NCI-H345 treated with DMSO at 0.1 percent for 48 hours (cell line): Measurements from ENCODE around the gene LUC7L2.
"Not testable (repeated sequence)": the region's sequence is repeated elsewhere in the genome, so short reads cannot be mapped to it uniquely, and the experiment has no call there.

Experiments used
- DNase-seq: peaks from one replicate; lab custom pipeline; 2025; ENCODE audit not compliant: unreplicated experiment; lab: John Stamatoyannopoulos, UW

Gene LUC7L2

DNA sequence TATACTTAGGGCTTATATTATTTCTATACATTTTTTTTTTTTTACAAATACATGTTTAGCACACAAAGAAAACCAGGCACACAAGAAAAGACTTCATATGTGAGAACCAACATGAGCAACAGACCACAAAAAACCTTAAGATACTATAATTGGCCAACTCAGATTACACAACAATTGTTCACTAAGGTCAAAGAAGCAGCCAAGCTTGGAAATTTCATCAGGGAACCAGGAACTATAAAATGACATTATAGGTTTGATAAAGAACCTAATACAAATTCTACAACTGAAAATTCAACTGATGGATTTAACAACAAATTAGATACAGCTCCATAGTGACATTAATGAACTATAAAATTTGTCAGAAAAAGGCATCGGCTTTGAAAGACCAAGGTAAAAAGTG is 4.4 kb upstream of the LUC7L2 start:
- DNase-seq, result no peak

DNA sequence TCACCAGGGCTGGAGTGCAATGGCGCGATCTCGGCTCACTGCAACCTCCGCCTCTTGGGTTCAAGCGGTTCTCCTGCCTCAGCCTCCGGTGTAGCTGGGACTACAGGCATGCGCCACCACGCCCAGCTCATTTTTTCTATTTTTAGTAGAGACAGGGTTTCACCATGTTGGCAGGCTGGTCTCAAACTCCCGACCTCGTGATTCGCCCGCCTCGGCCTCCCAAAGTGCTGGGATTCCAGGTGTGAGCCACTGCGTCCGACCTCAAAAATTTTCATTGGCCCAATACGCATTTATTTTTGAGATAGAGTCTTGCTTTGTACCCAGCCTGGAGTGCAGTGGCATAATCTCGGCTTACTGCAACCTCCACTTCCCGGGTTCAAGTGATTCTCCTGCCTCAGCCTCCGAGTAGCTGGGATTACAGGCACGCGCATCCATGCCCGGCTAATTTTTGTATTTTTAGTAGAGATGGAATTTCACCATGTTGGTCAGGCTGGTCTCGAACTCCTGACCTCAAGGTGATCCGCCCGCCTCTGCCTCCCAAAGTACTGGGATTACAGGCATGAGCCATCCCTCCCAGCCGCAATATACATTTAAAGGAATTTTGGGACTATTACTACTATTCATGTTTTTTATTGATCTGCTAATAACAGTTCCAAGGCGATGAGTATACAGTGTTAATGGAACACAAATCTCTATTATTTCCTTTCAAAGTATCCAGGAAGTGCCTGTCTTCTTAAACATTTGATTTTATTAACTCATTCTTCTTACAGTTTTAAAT is 1.8 kb upstream of the LUC7L2 start:
- DNase-seq, result not testable (repeated sequence)

DNA sequence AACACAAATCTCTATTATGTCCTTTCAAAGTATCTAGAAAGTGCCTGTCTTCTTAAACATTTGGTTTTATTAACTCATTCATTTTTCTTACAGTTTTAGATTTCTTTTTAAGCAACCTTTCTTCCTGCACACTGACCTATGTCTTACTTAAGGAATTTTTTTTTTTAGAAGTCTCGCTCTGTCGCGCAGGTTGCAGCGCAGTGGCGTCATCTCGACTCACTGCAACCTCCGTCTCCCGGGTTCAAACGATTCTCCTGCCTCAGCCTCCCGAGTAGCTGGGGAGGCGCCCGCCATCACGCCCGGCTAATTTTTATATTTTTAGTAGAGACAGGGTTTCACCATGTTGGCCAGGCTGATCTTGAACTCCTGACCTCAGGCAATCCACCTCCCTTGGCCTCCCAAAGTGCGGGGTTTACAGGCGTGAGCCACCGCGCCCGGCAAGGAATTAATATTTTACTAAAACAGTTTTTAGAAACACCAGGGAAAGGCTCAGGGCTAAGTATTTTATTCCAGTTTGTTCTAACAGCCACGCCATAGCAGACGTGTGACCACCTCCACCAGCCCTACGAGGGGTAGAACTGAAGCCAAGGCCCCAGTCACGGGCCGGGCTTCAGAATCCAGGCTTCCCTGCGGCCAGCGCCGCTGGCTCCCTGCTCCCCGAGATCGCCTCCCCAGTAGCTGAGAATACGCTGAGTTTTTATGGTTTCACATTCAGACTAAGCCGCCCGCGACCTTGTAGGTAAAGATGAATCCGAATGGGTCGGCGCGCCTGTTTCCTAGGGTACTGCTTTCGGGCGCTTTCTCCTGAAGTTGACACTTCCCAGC is 941 bp upstream of the LUC7L2 start:
- DNase-seq, result peak; percentile 53

DNA sequence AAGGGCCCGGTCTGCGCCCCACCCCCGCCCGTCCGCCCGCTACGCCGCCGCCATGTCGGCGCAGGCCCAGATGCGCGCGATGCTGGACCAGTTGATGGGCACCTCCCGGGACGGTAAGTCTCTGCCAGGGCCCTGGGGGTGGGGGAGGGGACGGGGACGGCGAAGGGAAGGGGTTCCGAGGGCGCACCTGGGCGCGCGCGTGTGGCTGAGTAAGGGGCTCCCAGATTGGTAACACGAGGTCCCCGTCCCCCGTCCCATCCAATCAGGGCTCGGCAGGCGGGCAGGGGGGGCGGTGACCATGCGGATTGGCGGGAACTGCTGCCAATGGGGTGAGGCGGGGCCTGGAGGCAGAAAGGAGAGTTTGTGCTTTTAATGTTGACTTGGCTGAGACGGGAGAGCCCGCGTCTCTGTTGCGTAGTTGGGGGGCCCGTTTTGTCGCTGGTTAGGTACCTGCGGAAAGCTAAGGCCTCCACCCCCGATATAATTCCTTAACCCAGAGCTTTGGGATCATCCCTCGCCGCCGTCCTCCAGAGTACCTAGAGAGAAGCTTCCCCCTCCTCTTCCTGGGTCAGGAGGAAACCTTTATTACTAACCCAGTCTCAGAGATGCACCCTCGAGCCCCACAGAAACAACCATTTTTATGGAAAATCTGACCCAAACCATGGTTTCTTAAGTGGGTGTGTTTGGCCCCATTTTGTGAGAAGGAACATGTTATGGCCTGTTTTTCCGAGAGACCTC is 685 bp downstream of the LUC7L2 start:
- peak; percentile 90 for DNase-seq

DNA sequence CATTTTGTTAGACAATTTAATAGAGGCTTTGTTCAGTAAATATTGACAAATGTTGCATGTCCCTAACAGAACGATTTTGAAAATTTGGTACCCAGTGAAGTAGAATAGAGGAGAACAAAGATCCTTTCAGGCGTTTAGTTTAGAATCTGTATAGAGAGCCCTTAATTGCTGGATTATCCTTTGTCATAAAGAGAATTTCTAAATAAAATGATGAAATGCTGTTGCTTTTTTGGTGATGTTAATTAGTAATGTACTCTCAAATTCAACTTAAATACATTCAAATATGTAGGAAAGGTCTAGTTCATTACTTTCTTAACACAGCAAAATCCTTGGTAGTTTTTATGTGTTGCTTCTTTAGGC is 1.2 kb downstream of the LUC7L2 start:
- no peak for DNase-seq

DNA sequence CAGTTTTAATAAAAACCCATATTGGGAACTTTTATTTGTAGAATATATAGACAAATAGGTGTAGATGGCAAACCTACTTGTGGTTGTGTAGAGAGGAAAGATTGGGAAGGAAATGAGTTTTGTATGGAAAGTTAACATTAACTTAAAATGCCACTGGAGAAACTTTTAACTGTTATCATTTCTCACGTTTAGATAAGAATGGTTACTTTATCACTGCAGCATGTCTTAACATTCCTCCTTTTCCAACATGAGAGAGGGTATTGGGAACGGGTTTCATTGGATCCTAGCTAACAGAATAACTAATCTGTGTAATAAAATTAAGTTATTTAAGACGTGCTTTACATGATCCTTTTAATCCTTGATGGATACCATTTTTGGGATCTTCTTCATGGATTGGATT is 1.8 kb downstream of the LUC7L2 start:
- no peak for DNase-seq

DNA sequence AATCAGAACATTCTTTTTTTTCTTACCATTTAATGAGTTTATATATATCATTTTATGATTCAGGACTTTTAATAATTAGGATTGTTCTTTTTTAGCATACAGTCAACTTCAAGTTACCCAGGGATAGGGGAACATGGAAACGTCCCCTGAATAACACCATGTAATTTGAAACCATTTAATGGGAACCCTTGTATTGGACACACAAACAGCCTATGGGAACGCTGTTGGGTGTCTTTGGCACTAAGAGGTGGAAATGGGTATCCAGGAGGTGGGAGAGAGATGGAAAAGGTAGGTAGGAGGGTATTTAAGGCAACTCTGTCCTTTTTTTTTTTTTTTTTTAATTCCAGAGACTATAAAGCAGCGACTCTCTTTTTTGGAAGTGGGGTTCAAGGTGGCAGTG is 2.6 kb downstream of the LUC7L2 start:
- DNase-seq, result no peak

DNA sequence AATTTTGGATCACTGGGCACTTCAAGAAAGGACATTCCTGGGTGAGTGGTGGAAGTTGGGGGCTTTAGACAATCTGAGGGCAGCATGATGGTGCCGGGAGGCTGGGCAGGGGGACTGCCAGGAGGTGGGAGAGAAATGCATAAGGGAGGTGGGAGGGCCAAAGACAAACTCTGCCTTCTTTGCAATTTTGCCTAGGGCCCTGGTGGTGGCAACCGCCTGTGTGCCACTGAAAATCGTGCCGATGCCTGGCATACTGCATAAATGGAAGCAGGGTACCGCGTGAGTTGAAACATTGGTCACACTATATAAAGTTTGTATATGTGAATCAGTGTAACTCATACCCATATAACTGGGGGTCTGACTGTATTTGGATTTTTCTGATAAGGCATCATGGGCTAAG is 3.3 kb downstream of the LUC7L2 start:
- DNase-seq, result no peak

DNA sequence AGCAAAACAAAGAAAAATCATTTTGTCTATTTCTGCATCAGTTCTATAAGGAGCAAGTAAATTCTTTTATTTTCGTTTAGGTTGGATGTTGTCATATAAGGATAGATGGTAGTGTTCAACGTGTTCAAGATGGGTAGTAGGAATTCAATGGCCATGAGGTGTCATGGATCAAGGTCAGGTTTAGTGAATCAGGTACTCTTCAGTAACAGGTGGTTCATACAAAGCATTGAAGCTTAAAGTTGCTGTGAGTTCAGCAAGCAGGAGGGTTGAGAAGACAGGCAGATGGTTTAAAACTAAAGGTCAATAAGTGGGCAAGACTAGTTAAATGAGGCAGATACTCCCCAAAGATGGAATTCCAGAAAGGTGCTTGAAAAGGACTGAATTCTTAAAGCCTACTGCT is 5.6 kb downstream of the LUC7L2 start:
- DNase-seq, result no peak

DNA sequence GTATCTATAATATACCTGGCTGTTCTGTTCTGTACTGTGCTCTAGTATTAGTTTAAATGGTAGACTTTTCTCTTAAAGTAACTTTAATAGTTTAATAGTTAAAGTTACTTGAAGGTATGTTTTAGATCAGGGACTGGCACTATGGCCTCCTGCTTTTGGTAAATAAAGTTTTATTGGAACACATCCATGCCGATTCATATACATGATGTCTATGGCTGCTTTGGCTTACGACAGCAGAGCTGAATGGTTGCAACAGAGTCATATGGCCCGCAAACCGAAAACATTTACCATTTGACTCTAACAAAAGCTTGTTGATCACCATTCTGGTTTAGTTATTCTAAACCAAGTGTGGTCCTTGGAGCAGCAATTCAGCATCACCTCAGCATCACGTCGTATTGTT is 6.7 kb downstream of the LUC7L2 start:
- no peak for DNase-seq

DNA sequence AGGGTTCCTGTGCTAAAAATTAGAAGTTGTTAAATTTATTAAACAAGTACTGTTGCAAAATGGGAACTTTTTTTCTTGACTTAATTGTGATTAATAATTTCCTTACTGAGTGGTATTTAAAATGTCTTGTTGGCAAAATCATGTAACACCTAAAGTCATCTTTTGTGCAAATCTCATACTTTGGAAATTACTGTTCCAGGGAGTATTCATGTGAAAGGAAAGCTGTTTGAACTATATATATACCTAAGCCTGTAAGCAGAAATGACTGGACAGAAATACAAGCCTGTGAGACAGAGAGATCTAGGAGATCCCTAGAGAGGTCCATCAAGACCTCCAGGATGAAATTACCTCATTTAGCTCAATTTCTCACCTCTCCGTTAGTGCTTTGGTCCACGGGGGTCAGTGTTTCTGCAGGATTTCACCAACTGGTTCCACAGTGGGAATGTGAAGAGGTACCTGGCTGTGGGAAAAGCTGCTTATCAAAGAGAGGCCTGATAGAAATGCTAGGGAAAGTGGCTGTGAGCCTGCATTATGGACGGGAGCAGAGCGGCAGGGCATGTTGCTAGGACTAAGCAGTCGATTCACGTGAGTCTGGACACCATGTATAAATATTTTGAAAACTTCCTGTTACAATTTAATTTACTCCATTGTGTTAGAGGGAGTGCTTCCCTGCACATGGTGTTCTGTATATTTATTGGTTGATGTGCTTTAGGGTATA is 7.9 kb downstream of the LUC7L2 start:
- no peak for DNase-seq

DNA sequence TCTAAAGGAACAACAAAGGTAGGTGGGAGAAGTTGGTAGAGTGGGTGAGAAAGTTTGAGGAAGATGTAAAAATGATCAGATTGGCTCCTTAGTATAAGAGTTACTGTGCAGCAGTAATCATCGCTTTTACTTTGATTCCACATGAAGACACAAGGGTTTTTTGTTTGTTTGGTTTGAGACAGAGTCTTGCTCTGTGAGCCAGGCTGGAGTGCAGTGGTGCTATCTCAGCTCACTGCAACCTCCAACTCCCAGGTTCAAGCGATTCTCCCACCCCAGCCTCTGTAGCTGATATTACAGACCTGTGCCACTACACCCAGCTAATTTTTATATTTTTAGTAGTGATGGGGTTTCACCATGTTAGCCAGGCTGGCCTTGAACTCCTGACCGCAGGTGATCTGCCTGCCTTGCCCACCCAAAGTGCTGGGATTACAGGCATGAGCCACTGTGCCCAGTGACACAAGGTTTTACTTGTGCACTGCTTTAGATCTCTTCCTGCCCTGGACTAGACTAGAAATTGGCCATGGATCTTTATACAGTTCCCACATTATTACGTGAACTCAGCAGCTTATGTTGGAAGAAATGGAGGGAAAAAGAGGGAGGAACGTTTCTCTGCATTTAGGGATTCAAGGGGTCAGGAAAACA is 10.7 kb downstream of the LUC7L2 start:
- no peak for DNase-seq

DNA sequence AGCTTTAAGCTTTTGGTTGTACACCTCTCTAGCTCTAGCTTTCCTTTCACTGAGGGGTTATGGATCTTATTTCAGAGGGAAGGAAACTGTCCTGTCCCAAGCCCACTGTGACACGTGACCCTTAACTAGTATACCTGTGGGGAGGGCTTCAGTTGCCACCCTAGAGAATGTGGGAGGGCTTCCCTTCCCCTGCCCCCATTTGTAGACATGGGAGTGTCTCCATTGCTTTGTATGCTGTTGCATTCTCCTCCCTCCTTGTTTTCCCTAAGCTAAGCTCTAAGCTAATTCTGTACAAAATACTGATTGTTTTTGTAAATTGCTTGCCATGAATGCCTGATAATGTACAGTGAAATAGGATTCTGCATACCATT is 11.2 kb downstream of the LUC7L2 start:
- no peak for DNase-seq

DNA sequence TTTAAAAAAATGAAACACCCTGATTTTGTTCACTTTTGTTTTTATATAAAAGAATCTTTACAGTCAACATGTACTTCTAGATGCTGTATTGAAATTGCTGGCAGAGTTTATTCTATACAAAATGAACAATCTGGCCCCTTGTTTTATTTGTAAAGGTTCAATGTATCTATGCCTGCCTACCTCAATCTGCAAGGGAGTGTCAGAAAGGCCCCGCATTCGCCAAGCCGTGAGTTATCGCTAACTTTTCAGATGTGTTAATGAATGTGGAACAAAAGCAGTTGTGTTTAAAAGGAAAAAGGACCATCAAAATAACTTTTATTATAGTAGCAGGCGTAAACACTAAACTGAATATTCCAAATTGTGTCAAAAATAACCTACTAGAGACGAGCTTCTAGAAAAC is 14.6 kb downstream of the LUC7L2 start:
- DNase-seq, result no peak

DNA sequence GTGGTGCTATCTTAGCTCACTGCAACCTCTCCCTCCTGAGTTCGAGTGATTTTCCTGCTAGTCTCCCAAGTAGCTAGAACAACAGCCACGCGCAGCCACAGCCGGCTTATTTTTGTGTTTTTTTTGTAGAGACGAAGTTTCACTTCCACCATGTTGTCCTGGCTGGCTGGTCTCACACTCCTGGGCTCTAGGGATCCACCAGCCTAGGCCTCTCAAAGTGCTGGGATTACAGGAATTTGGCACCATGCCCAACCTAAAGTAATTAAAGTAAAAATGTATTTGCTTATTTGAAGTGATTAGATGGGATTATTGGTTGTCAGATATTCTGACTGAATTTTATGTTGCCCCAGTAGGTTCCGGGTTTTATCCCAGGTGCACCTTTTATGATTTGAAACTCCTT is 22.7 kb downstream of the LUC7L2 start:
- no peak for DNase-seq

DNA sequence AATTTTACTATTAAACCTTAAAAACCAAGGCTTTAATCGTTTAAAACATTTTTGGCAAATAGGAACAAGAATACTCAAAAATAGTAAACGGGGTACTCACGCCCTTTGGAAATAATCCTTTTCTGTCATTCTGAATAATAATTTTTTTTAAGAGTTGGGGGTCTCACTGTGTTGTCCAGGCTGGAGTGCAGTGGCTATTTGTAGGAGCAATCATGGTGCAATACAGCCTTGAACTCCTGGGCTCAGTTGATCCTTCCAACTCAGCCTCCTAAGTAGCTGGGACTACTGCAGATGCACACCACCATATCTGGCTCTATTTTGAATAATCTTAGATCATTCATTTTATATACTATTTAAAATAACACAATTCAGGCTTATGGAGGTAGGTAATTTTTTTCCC is 24.9 kb downstream of the LUC7L2 start:
- no peak for DNase-seq

DNA sequence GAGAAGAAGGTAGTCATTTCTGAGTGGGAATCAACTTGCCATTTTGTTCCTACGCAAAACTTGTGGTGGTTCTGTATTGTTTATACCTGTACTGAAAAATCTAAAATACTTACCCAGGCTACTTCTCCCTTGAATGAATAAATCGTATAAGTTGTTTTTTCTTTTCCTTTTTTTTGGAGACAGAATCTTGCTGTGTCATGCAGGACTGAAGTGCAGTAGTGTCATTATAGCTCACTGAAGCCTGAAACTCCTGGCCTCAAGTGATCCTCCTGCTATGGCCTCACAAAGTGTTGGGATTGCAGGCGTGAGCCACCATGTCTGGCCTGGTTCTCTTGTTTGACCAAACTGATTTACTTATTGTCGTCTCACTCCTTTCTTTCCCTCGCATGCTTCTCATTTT is 27.9 kb downstream of the LUC7L2 start:
- DNase-seq, result no peak

DNA sequence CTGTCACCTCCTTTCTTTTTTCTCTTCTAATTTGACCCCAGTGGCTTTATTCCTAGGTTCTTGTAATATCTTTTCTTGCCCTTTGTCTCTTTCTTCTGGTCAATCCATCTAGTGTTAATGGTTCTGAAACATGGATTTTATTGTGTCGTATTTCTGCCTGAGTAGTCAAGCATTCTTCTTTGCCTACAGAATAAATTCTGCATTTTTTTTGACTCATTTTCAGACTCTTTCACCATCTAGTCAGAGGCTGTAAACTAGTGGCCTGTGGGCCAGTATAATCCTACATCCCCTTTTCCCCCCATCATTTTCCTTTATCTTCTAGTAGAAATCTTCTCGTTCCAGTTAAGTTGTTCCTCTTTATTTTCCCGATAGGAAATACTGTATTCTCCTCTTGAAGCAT is 29.4 kb downstream of the LUC7L2 start:
- no peak for DNase-seq

DNA sequence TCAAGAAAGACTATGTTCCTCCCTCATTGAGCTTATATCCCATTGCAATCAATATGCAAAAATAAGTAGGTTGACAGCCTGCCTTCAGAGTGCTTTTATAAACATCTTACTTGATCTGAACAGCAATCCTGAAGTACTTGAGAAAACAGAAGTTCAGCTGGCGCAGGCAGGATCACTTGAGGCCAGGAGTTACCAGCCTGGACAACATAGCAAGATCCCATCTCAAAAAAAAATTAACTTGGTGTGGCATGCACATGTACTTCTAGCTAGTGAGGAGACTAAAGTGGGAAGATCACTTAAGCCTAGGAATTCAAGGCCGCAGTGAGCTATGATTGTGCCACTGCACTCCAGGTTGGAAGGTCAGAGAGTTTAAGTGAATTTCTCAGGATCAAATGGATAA is 30.1 kb downstream of the LUC7L2 start:
- DNase-seq, result no peak

DNA sequence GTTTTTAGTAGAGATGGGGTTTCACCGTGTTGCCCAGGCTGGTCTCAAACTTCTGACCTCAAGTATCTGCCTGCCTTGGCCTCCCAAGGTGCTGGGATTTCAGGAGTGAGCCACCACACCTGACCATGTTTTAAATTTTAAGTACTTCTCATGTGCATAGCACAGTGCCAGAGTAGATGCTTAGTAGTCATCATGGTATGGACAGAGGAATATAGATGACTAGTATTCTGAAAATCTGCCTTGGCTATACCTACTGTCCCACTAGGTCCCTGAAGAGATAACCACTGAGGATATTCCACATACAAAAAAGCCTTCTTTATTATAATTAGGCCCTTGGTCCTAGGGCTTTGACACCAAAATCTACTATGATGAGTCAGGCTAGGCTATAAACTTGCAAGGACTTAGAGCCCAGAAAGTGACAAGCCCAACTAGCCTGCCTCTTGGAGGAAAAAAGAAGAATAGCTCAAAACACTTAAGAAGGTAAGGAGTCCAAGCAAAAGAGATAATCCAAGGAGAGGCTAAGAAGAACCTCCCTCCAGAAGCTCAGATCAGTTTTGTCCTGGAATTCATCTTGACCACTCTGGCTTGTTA is 34.0 kb downstream of the LUC7L2 start:
- no peak for DNase-seq

DNA sequence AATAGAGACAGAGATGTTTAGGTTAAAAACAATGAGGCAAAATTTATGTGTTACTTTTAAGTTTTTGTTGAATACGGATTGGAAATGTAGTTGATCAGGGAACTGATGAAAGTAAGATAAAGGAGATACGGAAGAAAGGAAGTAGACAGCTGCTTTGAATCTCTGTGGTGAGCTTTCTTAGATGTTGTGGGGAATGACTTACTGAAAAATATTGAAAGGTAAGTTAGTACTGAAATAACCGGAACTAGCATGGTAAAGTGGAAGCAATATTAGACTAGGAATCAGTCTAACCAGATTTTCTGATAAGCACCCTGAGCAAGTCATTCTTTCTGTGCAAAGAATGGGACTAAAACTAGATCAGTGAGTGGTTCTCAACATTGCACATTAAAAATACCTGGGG is 34.8 kb downstream of the LUC7L2 start:
- no peak for DNase-seq
